ENCODE data around the gene HTR5A. TPM values are rescaled to one million over a fixed set of nuclear protein-coding genes. Genes with fewer than 3 reads are reported as not detected.

The HTR5A gene
- total RNA-seq, 2 donors from 2014 or later: not detected

DNA sequence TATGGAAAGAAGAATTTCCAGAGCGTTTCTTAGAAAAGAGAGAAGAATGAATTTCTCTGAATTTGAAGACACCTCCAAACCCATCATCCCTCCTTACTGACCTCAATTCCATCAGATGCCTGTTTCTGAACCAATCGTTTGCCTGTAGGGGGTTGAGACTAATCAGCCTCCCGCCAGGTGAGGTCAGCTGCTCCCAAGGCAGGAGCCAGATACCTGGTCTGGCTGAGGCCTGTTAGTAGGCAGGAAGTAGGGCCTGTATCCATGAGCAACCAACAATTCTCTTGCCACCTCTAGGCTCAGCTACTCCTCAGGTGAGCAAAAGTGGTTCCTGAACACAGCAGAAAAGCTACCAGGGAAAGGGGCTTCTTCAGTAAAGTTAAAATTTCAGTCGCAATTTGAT, 50.3 kb downstream of the HTR5A start:
- Mint-ChIP-seq H3K9me3 (peaks cover 5 to 12% of the 10 kb centered on the region in 2 donors), H3K36me3 (peaks cover 6 to 13% of the 10 kb centered on the region in 2 donors), H3K27ac (no peak overlapping the region)
- DNase-seq (ENCODE audit: low spot score in 2 of 2) (no peak), ATAC-seq (no peak)

DNA sequence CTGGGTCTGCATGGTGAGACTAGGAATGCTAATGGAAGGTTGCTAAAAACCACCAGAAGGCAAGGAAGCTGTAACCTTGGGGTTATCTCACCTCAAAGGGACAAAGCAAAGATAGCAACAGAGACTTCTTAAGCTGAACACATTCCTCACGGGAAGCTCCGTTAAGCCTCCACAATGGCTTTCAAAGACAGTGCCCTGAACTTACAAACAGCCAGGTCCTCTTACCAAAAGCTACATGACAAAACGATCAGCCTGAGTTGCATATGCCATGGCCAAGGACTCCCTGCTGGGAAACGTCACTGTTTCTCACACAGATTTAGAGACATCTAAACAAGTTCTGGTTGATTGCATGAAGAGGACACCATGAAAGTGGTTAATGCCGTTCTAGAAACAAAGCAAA, 52.7 kb downstream of the HTR5A start:
- ATAC-seq (no peak), DNase-seq (ENCODE audit: low spot score in 2 of 2) (no peak)
- Mint-ChIP-seq H3K9me3 (peaks cover 5 to 6% of the 10 kb centered on the region in 2 donors), H3K36me3 (peaks cover 6 to 13% of the 10 kb centered on the region in 2 donors), H3K27ac (no peak overlapping the region)

DNA sequence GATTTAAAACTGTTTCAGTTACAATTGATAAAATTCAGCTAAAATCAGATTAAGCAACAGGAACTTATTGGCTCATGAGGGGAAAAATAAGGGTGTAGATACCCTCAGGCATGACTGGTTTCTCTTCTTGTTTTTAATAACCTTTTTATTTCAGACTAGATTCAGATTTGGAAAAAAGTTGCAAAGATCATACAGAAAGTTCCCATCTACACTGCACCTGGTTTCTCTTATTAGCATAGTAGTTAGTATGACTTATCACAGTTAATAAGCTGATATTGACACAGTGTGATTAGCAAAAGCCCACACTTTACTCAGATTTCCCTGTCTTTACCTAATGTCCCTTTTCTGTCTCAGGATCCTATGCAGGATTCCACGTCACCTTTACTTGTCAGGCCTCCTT, 53.3 kb downstream of the HTR5A start:
- Mint-ChIP-seq H3K36me3 (peaks cover 6 to 13% of the 10 kb centered on the region in 2 donors), H3K9me3 (peaks cover 5 to 6% of the 10 kb centered on the region in 2 donors), H3K27ac (no peak overlapping the region)
- DNase-seq (ENCODE audit: low spot score in 2 of 2) (no peak), ATAC-seq (no peak)

DNA sequence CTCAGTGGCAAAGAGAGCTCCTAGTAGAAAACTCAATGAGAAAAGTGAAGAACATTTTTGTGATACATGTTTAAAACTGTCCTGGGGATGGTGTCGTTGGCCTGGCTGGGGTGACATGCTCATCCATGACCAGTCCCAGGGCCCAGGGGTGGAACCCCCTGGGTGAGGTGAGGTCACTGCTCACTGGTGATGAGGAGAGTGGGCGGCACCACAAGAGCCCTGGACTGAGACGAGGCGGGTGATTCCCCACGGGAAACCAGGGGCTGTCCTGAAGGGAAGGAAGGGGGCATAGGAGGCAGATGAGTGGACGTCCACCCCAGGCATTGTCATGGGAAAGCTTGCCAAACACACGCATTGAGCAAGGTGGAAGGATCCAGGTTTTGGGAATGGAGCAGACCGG, 54.6 kb downstream of the HTR5A start:
- no peak for ATAC-seq
- Mint-ChIP-seq H3K36me3 (peaks cover 5 to 11% of the 10 kb centered on the region in 2 donors), H3K27ac (peak overlapping the region in 1 of 2 donors; percentile 6), H3K9me3 (peaks cover 5% of the 10 kb centered on the region in 2 donors)
- DNase-seq (ENCODE audit: low spot score in 2 of 2): no peak

DNA sequence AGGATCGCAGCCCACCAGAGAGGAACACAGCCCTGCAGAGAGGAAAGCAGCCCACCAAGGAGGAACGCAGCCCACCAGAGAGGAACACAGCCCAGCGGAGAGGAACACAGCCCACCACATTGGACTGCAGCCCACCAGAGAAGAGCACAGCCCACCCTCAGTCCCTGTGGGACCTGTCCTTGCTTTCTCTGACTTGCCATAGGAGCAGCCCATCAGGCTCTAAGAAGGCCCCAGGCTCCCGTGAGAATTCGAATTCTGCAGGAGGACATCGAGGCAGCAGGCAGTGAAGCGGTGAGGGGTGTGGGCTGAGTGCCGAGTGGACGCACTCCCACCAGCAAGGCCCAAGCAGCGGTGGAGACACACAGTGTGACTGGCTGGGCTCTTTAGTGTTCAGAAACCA, 59.1 kb downstream of the HTR5A start:
- Mint-ChIP-seq H3K27ac (no peak overlapping the region), H3K9me3 (no peaks in the 10 kb centered on the region), H3K36me3 (no peaks in the 10 kb centered on the region)
- no peak for DNase-seq (ENCODE audit: low spot score in 2 of 2)
- no peak for ATAC-seq

DNA sequence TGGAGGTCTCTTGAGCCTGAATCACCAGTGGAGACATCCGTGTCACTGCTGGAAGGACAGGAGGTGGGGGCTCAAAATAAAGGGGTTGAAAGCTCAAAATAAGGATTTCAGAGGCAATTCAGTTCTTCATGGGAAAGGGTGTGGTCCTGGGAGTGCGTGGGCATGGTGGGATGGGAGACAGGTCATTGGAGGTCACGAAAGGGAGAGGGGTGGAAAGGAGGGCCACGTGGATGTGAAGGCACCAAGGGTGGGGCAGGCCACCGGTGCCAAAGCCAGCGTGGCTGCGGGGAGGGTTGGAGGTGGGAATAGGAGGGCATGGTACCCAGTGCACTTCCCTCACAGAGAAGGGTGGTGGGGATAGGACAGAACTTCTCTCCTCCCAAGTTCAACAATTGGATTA, 59.7 kb downstream of the HTR5A start:
- H3K9me3 Mint-ChIP-seq: no peaks in the 10 kb centered on the region
- no peak for ATAC-seq
- DNase-seq (ENCODE audit: low spot score in 2 of 2): no peak
- H3K36me3 Mint-ChIP-seq: no peaks in the 10 kb centered on the region
- no peak overlapping the region for H3K27ac Mint-ChIP-seq

DNA sequence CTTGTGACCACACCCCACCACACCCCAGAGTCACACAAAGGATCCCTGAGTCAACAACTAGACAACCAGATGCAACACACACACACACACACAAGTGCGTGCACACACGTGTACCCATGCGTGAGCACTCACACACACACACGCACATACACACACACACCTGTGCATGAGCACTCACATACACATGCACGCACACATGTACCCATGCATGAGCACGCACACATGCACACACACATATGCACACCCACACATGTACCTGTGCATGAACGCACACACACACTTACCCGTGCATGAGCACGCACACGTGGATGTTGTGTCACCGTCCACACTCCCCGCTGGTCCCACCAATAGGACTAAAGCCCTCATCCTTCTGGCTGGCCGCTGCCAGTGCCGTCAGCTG, 60.4 kb downstream of the HTR5A start:
- Mint-ChIP-seq H3K9me3 (no peaks in the 10 kb centered on the region), H3K36me3 (no peaks in the 10 kb centered on the region), H3K27ac (no peak overlapping the region)
- DNase-seq (ENCODE audit: low spot score in 2 of 2) (no peak), ATAC-seq (no peak)

DNA sequence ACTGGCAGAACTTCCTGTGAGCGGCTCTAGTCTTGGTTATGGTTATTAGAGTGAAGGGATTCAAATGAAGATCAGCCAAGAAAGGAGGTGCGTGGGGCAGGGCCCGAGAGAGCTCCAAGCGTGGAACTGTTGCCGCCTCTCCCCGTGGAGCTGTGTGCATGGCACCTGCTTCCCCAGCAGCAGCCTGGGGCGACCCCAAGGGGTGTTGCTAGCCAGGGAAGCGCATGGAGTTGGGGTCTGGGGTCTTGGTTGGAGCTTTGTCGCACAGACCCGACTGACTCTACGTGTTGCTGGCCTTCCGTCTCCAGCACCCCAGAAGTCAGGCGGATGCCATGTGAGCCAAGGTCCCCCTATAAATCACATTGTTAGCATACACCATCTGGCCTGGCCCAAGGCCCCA, 61.0 kb downstream of the HTR5A start:
- DNase-seq (ENCODE audit: low spot score in 2 of 2): no peak
- Mint-ChIP-seq H3K36me3 (no peaks in the 10 kb centered on the region), H3K27ac (no peak overlapping the region), H3K9me3 (no peaks in the 10 kb centered on the region)
- no peak for ATAC-seq

DNA sequence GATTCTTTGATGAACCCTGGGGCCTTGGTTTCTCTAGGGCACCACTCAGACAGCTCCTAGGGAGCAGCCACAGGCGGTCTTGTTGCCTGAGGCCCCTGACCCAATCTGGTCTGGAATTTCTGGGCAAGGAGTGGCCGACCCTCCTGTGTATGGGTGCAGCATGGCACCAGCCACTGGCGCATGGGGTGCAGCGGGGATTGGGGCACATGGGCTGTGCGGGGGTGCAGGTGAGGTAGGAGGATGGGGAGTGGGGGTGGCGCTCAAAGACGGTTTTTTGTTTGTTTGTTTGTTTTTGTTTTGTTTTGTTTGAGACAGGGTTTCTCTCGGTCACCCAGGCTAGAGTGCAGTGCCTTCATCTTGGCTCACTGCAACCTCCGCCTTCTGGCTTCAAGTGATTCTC, 62.3 kb downstream of the HTR5A start:
- peaks cover 0 to 3% of the 10 kb centered on the region in 2 donors for H3K9me3 Mint-ChIP-seq
- no peak overlapping the region for H3K27ac Mint-ChIP-seq
- ATAC-seq (no peak), DNase-seq (ENCODE audit: low spot score in 2 of 2) (no peak)
- no peaks in the 10 kb centered on the region for H3K36me3 Mint-ChIP-seq

DNA sequence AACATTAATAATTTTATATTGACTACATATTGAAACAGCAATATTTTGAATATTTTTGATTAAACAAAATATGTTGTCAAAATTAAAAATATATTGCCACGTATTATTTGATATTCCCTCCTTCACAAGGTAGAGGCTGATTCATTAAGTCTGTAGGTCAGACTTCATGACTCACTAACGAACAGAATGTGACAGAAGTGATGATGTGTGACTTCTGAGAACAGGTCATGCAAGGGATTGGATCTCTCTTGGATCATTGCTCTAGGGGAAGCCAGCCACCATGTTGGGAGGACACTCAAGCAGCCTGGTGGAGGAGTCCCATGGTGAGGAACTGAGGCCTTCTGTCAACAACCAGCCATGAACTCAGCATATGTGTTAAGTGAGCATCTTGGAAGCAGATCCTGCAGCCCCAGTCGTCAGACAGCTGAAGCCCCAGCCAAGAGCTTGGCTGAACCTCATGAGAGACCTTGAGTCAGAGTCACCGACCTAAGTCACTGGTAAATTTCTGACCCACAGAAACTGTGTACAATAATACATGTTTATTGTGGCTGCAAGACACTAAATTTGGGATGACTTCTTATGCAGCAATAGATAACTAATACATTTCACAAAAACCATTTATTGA, 66.6 kb downstream of the HTR5A start:
- no peaks in the 10 kb centered on the region for H3K36me3 Mint-ChIP-seq
- DNase-seq (ENCODE audit: low spot score in 2 of 2): no peak
- H3K9me3 Mint-ChIP-seq: peaks cover 0 to 7% of the 10 kb centered on the region in 2 donors
- H3K27ac Mint-ChIP-seq: no peak overlapping the region
- peak in 1 of 2 donors; percentile 29 for ATAC-seq

Other genes starting within 250 kb of the HTR5A start
- 10 to 100 TPM; 28.5 to 31.4 TPM for gene PAXIP1, start 67.2 kb upstream of the HTR5A start, total RNA-seq
- gene INSIG1, start 227.6 kb downstream of the HTR5A start, total RNA-seq: 10 to 100 TPM; 68.9 to 94.0 TPM

All from activated naive CD4-positive, alpha-beta T cell treated with anti-CD3 and anti-CD28 coated beads, Interleukin-2, amount 50 U/mL, for 72 hours (primary cell).